Type B pancreatic cell (in vitro differentiated cells): ENCODE data around the gene GNG2. TPM values are rescaled to one million over a fixed set of nuclear protein-coding genes. Genes with fewer than 3 reads are reported as not detected.

Experiments used
- DNase-seq: peaks from one replicate; pipeline ENCODE4 v3.0.0; 2021; ENCODE audit warnings: mixed read lengths; ENCODE audit not compliant: unreplicated experiment; ENCODE audit errors: extremely low spot score
- H3K27ac Mint-ChIP-seq: 2 replicates; pipeline ENCODE4 v1.8.0; 2021; ENCODE audit warnings: mild to moderate bottlenecking, mixed read lengths
- H3K27me3 Mint-ChIP-seq: 2 replicates; pipeline ENCODE4 v1.8.0; 2021; ENCODE audit warnings: mixed read lengths
- H3K36me3 Mint-ChIP-seq: 2 replicates; pipeline ENCODE4 v1.8.0; 2021; ENCODE audit warnings: mixed read lengths
- H3K4me1 Mint-ChIP-seq: one replicate; pipeline ENCODE4 v1.8.0; 2021; ENCODE audit warnings: mixed read lengths; ENCODE audit not compliant: unreplicated experiment
- H3K4me3 Mint-ChIP-seq: 2 replicates; pipeline ENCODE4 v1.8.0; 2021; ENCODE audit warnings: mild to moderate bottlenecking, mixed read lengths
- H3K9me3 Mint-ChIP-seq: 2 replicates; pipeline ENCODE4 v1.8.0; 2021; ENCODE audit warnings: mixed read lengths
- total RNA-seq: library from RNA; stranded (reverse); gene quantifications from 2 replicates; pipeline ENCODE4 v1.2.1, GENCODE V29; 2021; ENCODE audit warnings: low replicate concordance
- TF ChIP-seq, protein P1 (sequence below): fragments of 200-600 bp; sonication (generic); conservative IDR thresholded peaks from 2 replicates; pipeline ENCODE4 v1.5.0; 2021; ENCODE audit warnings: antibody characterized with exemption, mild to moderate bottlenecking

The GNG2 gene
- total RNA-seq, 1 donor from 2014 or later: 45.3 TPM

DNA sequence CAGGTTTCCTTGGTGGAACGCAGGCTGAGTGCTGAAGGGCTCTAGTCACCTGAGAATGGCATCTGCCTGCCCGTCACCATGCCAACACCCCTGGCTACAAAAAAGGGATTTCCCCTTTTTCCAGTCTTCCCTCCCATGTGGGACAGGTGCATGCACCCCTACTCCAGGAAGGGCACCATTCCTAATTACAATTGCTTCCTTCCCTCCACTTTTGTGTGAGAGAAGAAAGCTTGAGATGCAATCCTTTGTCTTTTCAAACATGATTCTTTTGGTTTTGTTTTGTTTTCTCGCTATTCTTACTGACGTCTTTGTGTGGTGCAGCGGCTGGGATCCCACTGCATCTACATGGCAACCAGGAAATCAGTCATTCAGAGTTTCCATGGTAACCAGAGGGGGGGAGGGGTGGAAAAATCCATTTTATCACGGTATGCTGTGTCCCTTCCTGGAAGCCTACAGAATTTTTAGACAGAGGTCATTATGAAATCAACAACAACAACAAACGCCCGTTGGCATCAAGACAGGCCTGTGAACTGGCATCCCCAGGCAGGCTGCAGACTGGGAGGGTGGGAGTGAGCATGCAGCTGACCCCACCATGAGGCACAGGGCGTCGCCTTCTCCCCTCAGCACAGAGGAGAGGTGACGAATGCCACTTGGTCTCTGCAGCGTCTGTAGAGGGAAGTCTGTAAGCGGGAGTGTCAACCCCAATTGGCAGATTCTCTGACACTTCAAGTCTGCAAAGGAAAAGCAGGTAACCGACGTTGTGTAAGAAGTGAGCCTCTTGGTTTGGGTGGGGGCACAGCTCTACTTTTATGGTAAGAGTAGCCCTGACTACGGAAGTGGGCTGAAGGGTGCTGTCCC, 13.6 kb upstream of the GNG2 start:
- H3K9me3 Mint-ChIP-seq: peaks cover 6% of the 10 kb centered on the region
- H3K36me3 Mint-ChIP-seq: no peaks in the 10 kb centered on the region
- peaks cover 16% of the 10 kb centered on the region for H3K4me1 Mint-ChIP-seq
- TF ChIP-seq, protein P1, sequence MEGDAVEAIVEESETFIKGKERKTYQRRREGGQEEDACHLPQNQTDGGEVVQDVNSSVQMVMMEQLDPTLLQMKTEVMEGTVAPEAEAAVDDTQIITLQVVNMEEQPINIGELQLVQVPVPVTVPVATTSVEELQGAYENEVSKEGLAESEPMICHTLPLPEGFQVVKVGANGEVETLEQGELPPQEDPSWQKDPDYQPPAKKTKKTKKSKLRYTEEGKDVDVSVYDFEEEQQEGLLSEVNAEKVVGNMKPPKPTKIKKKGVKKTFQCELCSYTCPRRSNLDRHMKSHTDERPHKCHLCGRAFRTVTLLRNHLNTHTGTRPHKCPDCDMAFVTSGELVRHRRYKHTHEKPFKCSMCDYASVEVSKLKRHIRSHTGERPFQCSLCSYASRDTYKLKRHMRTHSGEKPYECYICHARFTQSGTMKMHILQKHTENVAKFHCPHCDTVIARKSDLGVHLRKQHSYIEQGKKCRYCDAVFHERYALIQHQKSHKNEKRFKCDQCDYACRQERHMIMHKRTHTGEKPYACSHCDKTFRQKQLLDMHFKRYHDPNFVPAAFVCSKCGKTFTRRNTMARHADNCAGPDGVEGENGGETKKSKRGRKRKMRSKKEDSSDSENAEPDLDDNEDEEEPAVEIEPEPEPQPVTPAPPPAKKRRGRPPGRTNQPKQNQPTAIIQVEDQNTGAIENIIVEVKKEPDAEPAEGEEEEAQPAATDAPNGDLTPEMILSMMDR: no peak
- H3K4me3 Mint-ChIP-seq: peak overlapping the region; percentile 62
- H3K27ac Mint-ChIP-seq: no peak overlapping the region
- peaks cover 3% of the 10 kb centered on the region for H3K27me3 Mint-ChIP-seq
- no peak for DNase-seq

DNA sequence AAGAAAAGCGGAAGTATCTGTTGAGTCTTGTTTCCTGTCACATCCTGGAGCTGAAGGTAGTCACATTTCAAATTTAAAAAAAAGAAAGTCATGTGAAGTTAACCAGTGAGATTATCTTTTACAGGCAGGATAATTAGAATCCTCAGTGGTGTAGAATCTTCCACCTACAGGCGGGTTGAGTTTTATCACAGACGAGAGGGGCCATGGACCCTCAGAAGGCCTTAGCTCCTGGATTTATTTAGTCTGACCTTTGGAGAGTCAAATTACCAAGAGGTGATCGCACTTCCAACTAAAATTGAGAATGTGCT, 13.0 kb upstream of the GNG2 start:
- Mint-ChIP-seq H3K27ac (no peak overlapping the region), H3K4me1 (peaks cover 16% of the 10 kb centered on the region), H3K4me3 (no peak overlapping the region), H3K27me3 (peaks cover 3% of the 10 kb centered on the region), H3K9me3 (peaks cover 6% of the 10 kb centered on the region), H3K36me3 (no peaks in the 10 kb centered on the region)
- TF ChIP-seq, protein P1: no peak
- DNase-seq: no peak

DNA sequence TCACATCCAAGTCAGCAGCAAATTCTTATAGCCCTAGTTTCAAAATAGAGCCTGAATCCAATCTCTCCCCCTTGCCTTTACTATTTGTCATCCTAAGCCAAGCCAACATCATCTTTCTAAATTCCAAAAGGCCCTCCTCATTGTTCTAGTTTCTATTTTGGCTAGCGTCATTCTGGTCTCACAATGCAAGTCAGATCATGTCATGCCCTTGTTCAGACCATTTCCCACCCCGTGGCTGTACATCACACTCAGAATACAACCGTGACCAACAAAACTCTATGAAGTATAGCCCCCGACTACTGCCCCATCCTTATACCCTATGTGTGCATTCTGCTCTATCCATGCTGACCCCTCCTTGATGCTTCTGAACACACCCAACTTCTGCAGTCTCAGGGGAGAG, 12.3 kb upstream of the GNG2 start:
- H3K4me3 Mint-ChIP-seq: peak overlapping the region; percentile 14
- TF ChIP-seq, protein P1: no peak
- H3K36me3 Mint-ChIP-seq: no peaks in the 10 kb centered on the region
- peaks cover 6% of the 10 kb centered on the region for H3K9me3 Mint-ChIP-seq
- no peak overlapping the region for H3K27ac Mint-ChIP-seq
- no peak for DNase-seq
- H3K27me3 Mint-ChIP-seq: peaks cover 3% of the 10 kb centered on the region
- peaks cover 16% of the 10 kb centered on the region for H3K4me1 Mint-ChIP-seq

DNA sequence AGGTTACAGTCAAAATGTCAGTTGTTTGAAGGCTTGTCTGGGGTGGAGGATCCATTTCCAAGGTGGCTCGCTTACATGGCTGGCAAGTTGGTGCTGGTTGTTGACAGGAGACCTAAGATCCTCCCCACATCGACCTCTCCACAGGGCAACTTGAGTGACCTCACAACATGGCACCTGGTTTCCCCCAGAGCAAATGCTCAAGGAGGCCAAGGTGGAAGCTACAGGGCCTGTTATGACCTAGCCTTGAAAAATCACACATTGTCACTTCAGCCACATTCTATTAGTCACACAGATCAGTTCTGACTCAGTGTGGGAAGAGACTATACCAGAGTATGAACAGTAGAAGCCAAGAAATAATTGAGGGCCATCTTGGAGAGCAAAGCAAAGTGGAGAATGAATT, 11.3 kb upstream of the GNG2 start:
- Mint-ChIP-seq H3K9me3 (peaks cover 3% of the 10 kb centered on the region), H3K36me3 (no peaks in the 10 kb centered on the region), H3K27ac (no peak overlapping the region), H3K4me1 (peaks cover 14% of the 10 kb centered on the region), H3K27me3 (peaks cover 3% of the 10 kb centered on the region), H3K4me3 (no peak overlapping the region)
- TF ChIP-seq, protein P1: no peak
- no peak for DNase-seq

DNA sequence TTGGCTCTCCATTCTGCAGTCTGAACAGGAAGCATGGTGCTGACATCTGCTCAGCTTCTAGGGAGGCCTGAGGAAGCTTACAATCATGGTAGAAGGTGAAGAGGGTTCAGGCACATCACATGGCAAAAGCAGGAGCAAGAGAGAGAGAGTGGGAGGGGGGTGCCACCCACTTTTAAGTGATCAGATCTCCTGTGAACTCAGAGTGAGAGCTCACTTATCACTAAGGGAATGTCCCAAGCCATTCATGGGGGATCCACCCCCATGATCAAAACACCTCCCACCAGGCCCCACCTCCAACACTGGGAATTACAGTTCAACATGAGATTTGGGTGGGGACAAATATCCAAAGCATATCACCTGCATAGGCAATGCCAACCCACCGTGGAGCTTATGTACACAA, 9.8 kb upstream of the GNG2 start:
- H3K27ac Mint-ChIP-seq: no peak overlapping the region
- DNase-seq: no peak
- H3K9me3 Mint-ChIP-seq: no peaks in the 10 kb centered on the region
- H3K4me1 Mint-ChIP-seq: peaks cover 11% of the 10 kb centered on the region
- TF ChIP-seq, protein P1: no peak
- H3K4me3 Mint-ChIP-seq: no peak overlapping the region
- H3K27me3 Mint-ChIP-seq: peaks cover 6% of the 10 kb centered on the region
- no peaks in the 10 kb centered on the region for H3K36me3 Mint-ChIP-seq
